Heart left ventricle (tissue), 16 donors: ENCODE results near the gene UGP2. TPM values are rescaled to one million over a fixed set of nuclear protein-coding genes. Genes with fewer than 3 reads are reported as not detected.

Source experiments
- ATAC-seq, 4 donors: fragments of 200-7000 bp; cut with Tn5 transposase; one replicate each; pipeline ENCODE4 v1.9.1; 2020 to 2022; ENCODE audit warnings: moderate library complexity in 4 of 4, mild to moderate bottlenecking in 3 of 4, moderate number of reproducible peaks in 1 of 4
- DNase-seq, 5 donors: peaks; one replicate each; pipeline ENCODE4 v3.0.0-alpha.2; 2020
- H3K27ac ChIP-seq, 12 donors: fragments of 200-600 bp; sonication (generic) in 4 of 12; one replicate each; pipeline versions ENCODE4 v1.5.0 to v1.8.0; 2016 to 2022; ENCODE audit warnings: mild to moderate bottlenecking in 2 of 12
- H3K27me3 ChIP-seq, 9 donors: fragments of 200-600 bp; sonication (generic) in 2 of 9; one replicate each; pipeline versions ENCODE4 v1.5.1 to v1.8.0; 2016 to 2022; ENCODE audit warnings: mild to moderate bottlenecking in 3 of 9
- H3K36me3 ChIP-seq, 9 donors: fragments of 200-600 bp; sonication (generic) in 2 of 9; one replicate each; pipeline versions ENCODE4 v1.5.0 to v1.8.0; 2018 to 2022; ENCODE audit warnings: mild to moderate bottlenecking in 2 of 9
- H3K4me1 ChIP-seq, 12 donors: fragments of 200-600 bp; sonication (generic) in 4 of 12; one replicate each; pipeline versions ENCODE4 v1.5.0 to v1.8.0; 2016 to 2022; ENCODE audit warnings: mild to moderate bottlenecking in 3 of 12
- H3K4me3 ChIP-seq, 12 donors: fragments of 200-600 bp; sonication (generic) in 4 of 12; one replicate each; pipeline versions ENCODE4 v1.5.0 to v1.8.0; 2017 to 2022; ENCODE audit warnings: mild to moderate bottlenecking in 9 of 12, moderate library complexity in 4 of 12
- H3K9me3 ChIP-seq, 12 donors: fragments of 200-600 bp; sonication (generic) in 4 of 12; one replicate each; pipeline versions ENCODE4 v1.5.0 to v1.8.0; 2016 to 2022; ENCODE audit warnings: mild to moderate bottlenecking in 1 of 12
- CTCF ChIP-seq, 12 donors: fragments of 200-600 bp; sonication (generic) in 4 of 12; IDR thresholded peaks; one replicate each; pipeline versions ENCODE4 v1.5.0 to v1.8.0; 2018 to 2022; ENCODE audit warnings: antibody characterized with exemption in 12 of 12, mild to moderate bottlenecking in 5 of 12
- POLR2A ChIP-seq, 2 donors: fragments of 450-650 bp; IDR thresholded peaks; one replicate each; pipeline ENCODE4 v1.6.1; 2017; ENCODE audit warnings: antibody characterized with exemption in 2 of 2, mild to moderate bottlenecking in 2 of 2, moderate library complexity in 2 of 2
- WGBS, 4 donors: extraction: QIAGEN DNeasy Blood & Tissue Kit in 2 of 4; methylation state at CpG; one replicate each; pipeline versions ENCODE4 v1.1.5 to v1.1.7; 2013 to 2018; 5-methylcytosine and 5-hydroxymethylcytosine counted together
- intact Hi-C, 10 donors: fragments of 100-400 bp; cut with DNase I; formaldehyde crosslinking; loops; one replicate each; pipeline versions ENCODE4 v1.11.1 to v1.14.2; 2022
- polyA plus RNA-seq, 2 donors: library from polyadenylated mRNA; stranded (reverse); fragments of 200-250 nt; gene quantifications; one replicate each; pipeline ENCODE4 v1.2.3, GENCODE V29; 2013
- total RNA-seq, 9 donors: library from RNA; depleted of rRNA in 2 of 9; stranded (reverse); fragments of >200 nt in 2 of 9; fragmentation: NEBNext Ultra II Directional in 3 of 9; extraction: Animal tissue kit (Norgen Biotek cat#: 25700) in 3 of 9; gene quantifications; one replicate each; pipeline versions ENCODE4 v1.1.0 to v1.2.4, GENCODE V29; 2016 to 2023
- donor health status: ischemic (EF 13 %, LVEDD 7.1; RV severe dilation, severe dysfunction).
- donor health status: healthy with polysubstance abuse.
- donor health status: DM: no; HTN: yes; CAD: no.
- donor health status: DM: no; HTN: no; CAD: no.
- donor health status: ischemic (EF 25% LVEDD 6.9; RV normal size, moderate dysfunction).
- donor health status: ischemic (EF 25% LVEDD 5.7; RV mildly dilated, moderate dysfunction).
- donor health status: healthy.
- donor health status: DM: yes; HTN: yes; CAD: no.
- donor health status: ischemic (EF 35%, LVEDD 5.7; RV mildly dilated, moderate dysfunction).
- donor health status: nonischemic (EF 11% LVEDD 7.7; RV severe dilation, severe dysfunction).
- donor health status: DM: yes; HTN: yes; CAD: no.
- donor health status: PGD.
- donor health status: ischemic (EF 29% LVEDD 5.4; RV normal size, mild dysfunction).
- donor health status: nonischemic (EF 23%, LVEDD 6.1; RV moderate dilation, normal function).

UGP2 gene
- total and polyA plus RNA-seq, 11 donors: 175 to 1,308 (median 331) TPM

- H3K4me1 ChIP-seq: peaks cover 0 to 41% (median 12%) of the 10 kb centered on the region in 12 donors
- H3K9me3 ChIP-seq: no peaks in the 10 kb centered on the region
- no peaks in the 10 kb centered on the region for H3K27me3 ChIP-seq
- H3K36me3 ChIP-seq: no peaks in the 10 kb centered on the region
- intact Hi-C loops: no loop called here
- no peak for ATAC-seq
- H3K27ac ChIP-seq: peak overlapping the region; percentile 26 to 80 (median 68)
- H3K4me3 ChIP-seq: no peak overlapping the region
- DNase-seq: no peak
- TF ChIP-seq POLR2A (IDR thresholded peaks at IDR 0.05) (no peak), CTCF (IDR thresholded peaks at IDR 0.05) (no peak)
- 50 to 64% (median 62%) methylated on average over 3 of the region's 3 CpGs for WGBS, 4 donors
Observed at GRCh38 chr2:63819256-63819655, 22.4 kb upstream of the UGP2 start.

- 44 to 58% (median 53%) methylated on average over 6 of the region's 6 CpGs for WGBS, 4 donors
- Histone ChIP-seq H3K27me3 (no peaks in the 10 kb centered on the region), H3K4me3 (no peak overlapping the region), H3K27ac (peak overlapping the region; percentile 26 to 80 (median 68)), H3K4me1 (peaks cover 0 to 36% (median 12%) of the 10 kb centered on the region in 12 donors), H3K9me3 (no peaks in the 10 kb centered on the region), H3K36me3 (no peaks in the 10 kb centered on the region)
- DNase-seq: peak; percentile 51 to 75 (median 57)
- intact Hi-C loops: no loop called here
- ATAC-seq: peak; percentile 84 to 93 (median 90)
- TF ChIP-seq POLR2A (IDR thresholded peaks at IDR 0.05): no peak
- TF ChIP-seq CTCF (IDR thresholded peaks at IDR 0.05): no peak
Observed at GRCh38 chr2:63819765-63820717, 21.7 kb upstream of the UGP2 start.

DNA sequence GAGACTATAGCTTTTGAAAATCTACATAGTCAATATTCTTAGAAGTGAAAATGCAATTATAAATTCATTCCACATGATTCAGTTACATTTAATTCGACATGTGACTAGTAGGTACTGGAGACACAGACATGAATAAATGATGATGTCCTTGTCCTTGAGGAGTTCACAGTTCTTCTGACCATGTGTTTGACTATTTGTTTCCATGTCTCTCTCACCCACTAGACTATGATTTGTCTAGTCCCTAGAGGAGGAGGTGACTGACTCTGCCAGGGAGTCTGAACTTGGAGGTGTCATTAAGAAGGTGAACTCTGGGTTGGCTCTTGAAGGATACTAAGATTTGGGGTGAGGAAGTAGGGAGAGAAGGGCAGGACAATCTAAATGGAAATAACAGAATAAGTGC is 20.7 kb upstream of the UGP2 start:
- DNase-seq: no peak
- H3K4me3 ChIP-seq: no peak overlapping the region
- H3K36me3 ChIP-seq: no peaks in the 10 kb centered on the region
- peak overlapping the region in 9 of 12 donors; percentile 12 to 80 (median 68) for H3K27ac ChIP-seq
- H3K27me3 ChIP-seq: no peaks in the 10 kb centered on the region
- TF ChIP-seq POLR2A (IDR thresholded peaks at IDR 0.05): no peak
- TF ChIP-seq CTCF (IDR thresholded peaks at IDR 0.05): no peak
- intact Hi-C loops: no loop called here
- WGBS, 4 donors: 82 to 94% (median 92%) methylated on average over 1 of the region's 1 CpG
- ATAC-seq: peak in 1 of 4 donors; percentile 34
- H3K4me1 ChIP-seq: peaks cover 0 to 32% (median 12%) of the 10 kb centered on the region in 12 donors
- H3K9me3 ChIP-seq: no peaks in the 10 kb centered on the region

DNA sequence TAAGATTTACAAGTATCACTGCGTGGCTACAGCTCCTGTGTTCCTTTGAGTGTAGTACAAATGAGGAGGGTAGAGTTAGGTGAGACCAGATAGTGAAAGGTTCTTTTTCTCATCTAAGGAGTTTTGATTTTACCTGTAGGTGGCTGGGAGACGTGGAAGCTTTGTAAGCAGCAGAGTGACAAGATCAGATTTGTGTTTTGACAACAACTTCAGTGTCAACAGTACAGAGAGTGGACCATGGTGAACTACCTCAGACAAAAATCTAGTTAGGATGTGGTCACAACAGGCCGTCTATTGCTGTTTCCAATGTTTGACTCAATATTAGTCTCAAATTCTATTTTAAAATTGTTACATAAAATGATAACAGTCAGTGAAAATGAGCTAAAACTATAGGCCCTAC is 20.3 kb upstream of the UGP2 start:
- WGBS, 4 donors: 75 to 89% (median 88%) methylated on average over 3 of the region's 3 CpGs
- peaks cover 0 to 32% (median 12%) of the 10 kb centered on the region in 12 donors for H3K4me1 ChIP-seq
- intact Hi-C loops: no loop called here
- H3K4me3 ChIP-seq: no peak overlapping the region
- TF ChIP-seq CTCF (IDR thresholded peaks at IDR 0.05): no peak
- no peak for TF ChIP-seq POLR2A (IDR thresholded peaks at IDR 0.05)
- no peaks in the 10 kb centered on the region for H3K27me3 ChIP-seq
- peak overlapping the region in 5 of 12 donors; percentile 65 to 80 (median 76) for H3K27ac ChIP-seq
- no peaks in the 10 kb centered on the region for H3K36me3 ChIP-seq
- DNase-seq (no peak), ATAC-seq (no peak)
- H3K9me3 ChIP-seq: no peaks in the 10 kb centered on the region
